DMS153 treated with DMSO at 0.1 percent for 48 hours (cell line): ENCODE measurements around the gene EML6.
"Not testable (repeated sequence)": the region's sequence is repeated elsewhere in the genome, so short reads cannot be mapped to it uniquely, and the experiment has no call there.

Experiments used
- DNase-seq: peaks from one replicate; lab custom pipeline; 2025; ENCODE audit not compliant: unreplicated experiment; lab: John Stamatoyannopoulos, UW

The EML6 gene

GRCh38 chr2:54841500-54841899 is 118.0 kb downstream of the EML6 start:
- not testable (repeated sequence) for DNase-seq

GRCh38 chr2:54845094-54845493 is 121.6 kb downstream of the EML6 start:
- no peak for DNase-seq

GRCh38 chr2:54845514-54845913 is 122.1 kb downstream of the EML6 start:
- no peak for DNase-seq

- no peak for DNase-seq
These were observed 127.0 kb downstream of the EML6 start for GRCh38 chr2:54850171-54851122.

- DNase-seq, result no peak
These were observed 130.3 kb downstream of the EML6 start for GRCh38 chr2:54853616-54854310.

GRCh38 chr2:54855434-54855833 is 132.0 kb downstream of the EML6 start:
- DNase-seq, result no peak

GRCh38 chr2:54858021-54858681 is 134.7 kb downstream of the EML6 start:
- DNase-seq, result no peak

- no peak for DNase-seq
These were observed 136.0 kb downstream of the EML6 start for GRCh38 chr2:54859416-54859815.

- DNase-seq, result no peak
These were observed 136.7 kb downstream of the EML6 start for GRCh38 chr2:54859997-54860701.

GRCh38 chr2:54862229-54862628 is 138.8 kb downstream of the EML6 start:
- DNase-seq, result no peak

GRCh38 chr2:54862742-54863141 is 139.3 kb downstream of the EML6 start:
- no peak for DNase-seq

- DNase-seq, result no peak
These were observed 140.2 kb downstream of the EML6 start for GRCh38 chr2:54863660-54864059.

GRCh38 chr2:54864096-54864495 is 140.6 kb downstream of the EML6 start:
- no peak for DNase-seq

- DNase-seq, result no peak
These were observed 141.3 kb downstream of the EML6 start for GRCh38 chr2:54864727-54865126.

GRCh38 chr2:54866179-54866578 is 142.7 kb downstream of the EML6 start:
- DNase-seq, result no peak

GRCh38 chr2:54866868-54867267 is 143.4 kb downstream of the EML6 start:
- no peak for DNase-seq

- no peak for DNase-seq
These were observed 144.0 kb downstream of the EML6 start for GRCh38 chr2:54867457-54867856.

- peak; percentile 84 for DNase-seq
These were observed 148.1 kb downstream of the EML6 start for GRCh38 chr2:54871457-54872107.

GRCh38 chr2:54872780-54873179 is 149.3 kb downstream of the EML6 start:
- no peak for DNase-seq

- not testable (repeated sequence) for DNase-seq
These were observed 149.8 kb downstream of the EML6 start for GRCh38 chr2:54873236-54873635.
